Activated T-cell treated with anti-CD3 and anti-CD28 coated beads for 1 hour (primary cell): ENCODE data around the gene AMIGO1.
A peak's percentile ranks its signal among the peaks of the same experiment; 100 is the strongest.
"Not testable (repeated sequence)": the region's sequence is repeated elsewhere in the genome, so short reads cannot be mapped to it uniquely, and the experiment has no call there.

ENCODE experiments used
- DNase-seq: peaks from one replicate; pipeline ENCODE4 v3.0.0-alpha.2; 2020; ENCODE audit warnings: low read depth

The AMIGO1 gene

DNA sequence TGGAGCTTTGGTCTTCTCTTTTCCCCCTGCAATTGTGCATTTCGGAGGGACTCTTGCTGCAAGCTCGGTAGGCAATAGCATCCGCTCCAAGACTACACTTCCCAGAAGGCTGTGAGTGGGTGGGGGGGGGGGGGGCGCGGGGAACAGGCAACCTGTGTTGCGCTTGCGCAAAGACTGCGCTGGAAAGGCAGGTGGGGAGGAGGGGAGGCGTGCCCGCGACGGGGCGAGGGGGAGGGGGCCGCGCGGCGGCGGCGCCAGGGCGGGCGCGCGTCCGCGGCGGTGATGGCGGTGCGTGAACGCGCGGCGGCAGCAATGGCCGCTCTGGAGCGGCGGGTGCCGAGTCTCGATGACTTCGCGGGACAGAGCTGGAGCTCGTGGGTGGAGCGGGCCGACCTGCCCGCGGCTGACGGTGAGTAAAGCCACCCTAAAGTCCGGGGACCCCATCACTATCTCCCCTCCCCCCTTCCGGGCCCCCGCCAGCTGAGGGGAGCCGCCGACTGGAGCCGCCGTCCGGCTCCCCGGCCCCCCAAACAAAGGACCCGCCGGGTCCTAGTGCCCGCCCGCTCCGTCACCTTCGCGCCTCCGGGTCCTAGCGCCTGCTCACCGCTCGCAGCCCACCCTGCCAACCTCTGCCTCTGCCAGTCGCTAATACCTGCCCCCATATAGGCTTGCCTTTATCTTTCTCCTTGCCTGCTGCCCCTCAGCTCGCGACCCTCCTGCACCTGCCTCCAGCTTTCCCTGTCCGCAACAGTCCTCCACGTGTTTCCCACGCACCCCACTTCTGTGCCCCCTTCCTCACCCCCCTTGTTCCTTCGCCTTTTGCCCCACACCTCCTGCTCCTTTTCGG, 25.6 kb downstream of the AMIGO1 start, which contains the start of gene ATXN7L2:
Gene ATXN7L2 (plus strand): TSS at position 234 of the 847 bp plus-strand sequence. CDS start 49 bp downstream, at position 283.
- peak; percentile 86 for DNase-seq

DNA sequence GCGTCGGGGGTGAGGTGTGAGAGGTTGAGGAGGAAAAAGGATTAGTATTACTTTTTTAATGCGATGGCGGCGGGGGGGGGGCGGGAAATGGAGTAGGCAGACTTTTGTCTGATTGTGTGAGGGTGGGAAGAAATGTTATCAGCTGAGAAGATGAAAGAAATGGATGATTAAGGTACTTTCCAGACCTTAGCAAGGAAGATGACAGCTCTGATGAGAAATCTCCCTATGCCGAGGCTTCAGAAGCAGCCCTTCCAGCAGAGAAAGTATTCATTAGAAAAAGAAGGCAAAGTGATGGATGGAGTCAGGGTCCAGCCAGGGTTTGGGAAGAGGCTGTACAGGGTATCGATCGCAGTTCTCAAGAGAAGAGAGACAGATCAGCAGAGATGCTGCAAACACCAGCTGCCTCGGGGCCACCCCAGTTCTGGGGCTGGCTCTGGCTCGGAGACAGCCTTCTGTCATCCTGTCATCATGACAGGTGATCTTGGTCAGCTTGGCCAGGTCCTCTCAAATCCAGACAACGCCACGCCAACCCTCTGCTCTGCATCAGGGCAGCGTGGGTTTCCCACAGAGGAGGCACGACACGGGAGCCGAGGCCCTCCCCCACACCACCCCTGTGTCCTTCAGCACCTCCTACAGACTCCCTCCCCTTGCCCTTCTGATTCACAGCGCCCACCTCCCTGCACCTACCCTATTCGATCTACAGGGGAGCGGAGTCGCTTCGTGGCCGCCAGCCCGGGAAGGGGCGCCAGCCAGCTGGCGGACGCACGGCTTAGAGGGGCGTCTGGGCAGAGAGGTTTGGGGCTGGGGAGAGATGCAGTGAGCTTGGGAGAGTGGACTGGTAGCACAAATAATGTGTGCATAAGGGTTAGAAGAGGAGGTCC, 26.5 kb downstream of the AMIGO1 start:
- DNase-seq, result no peak

- no peak for DNase-seq
Observed at GRCh38 chr1:109482242-109482641, 27.3 kb downstream of the AMIGO1 start.

- DNase-seq, result no peak
Observed at GRCh38 chr1:109481646-109482045, 27.9 kb downstream of the AMIGO1 start.

DNA sequence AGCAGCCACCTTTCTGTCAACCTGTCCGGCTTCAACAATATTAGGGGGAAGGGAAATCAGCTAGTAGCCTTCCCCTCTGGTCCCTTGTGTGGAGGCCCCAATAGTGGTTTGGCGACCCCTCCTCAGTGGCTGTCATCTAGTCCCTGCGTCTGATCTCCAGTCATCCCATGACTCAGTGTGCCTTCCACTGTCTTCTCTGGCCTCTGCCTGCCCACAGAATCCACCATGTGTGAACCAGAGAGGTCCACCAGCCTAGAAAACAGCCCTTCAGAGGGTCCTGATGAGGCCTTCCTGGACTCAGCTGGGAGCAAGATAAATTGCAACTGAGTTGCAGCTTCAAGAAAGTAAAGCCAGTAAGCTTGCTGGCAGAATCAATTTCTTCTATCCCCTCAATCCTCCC, 29.6 kb downstream of the AMIGO1 start:
- no peak for DNase-seq

DNA sequence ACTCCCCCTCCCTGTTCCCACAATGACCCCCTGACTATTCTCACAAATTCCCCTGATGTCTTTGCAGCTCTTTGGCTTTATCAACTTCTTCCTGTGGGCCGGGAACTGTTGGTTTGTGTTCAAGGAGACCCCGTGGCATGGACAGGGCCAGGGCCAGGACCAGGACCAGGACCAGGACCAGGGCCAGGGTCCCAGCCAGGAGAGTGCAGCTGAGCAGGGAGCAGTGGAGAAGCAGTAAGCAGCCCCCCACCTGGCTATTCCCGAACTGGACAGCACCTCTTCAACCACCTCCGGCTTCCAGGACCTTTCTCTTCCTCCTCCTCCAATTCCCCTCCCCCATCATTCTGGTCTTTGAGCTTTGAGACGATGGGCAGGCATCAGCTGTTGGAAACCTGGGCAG, 30.2 kb downstream of the AMIGO1 start:
- DNase-seq, result no peak

DNA sequence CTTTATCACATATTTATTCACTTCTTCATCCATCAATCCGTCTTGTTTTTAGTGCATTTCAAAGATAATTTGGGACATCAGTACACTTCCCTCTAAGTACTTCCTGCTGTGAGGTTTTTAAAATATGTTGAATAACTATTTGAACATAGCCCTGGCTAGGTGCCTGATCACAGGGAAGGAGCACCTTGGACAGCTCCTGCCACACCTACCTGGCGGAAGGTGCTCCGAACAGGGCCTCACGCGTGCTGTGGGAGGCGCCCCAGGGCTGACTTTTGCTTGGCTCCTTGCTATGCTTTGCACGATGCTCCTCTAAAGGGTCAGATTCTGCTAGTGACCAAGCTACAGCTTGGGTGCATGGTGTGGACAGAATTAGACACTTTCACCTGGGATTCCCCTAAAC, 30.7 kb downstream of the AMIGO1 start:
- no peak for DNase-seq

- DNase-seq, result no peak
Observed at GRCh38 chr1:109477821-109478220, 31.7 kb downstream of the AMIGO1 start.

- DNase-seq, result no peak
Observed at GRCh38 chr1:109476825-109477224, 32.7 kb downstream of the AMIGO1 start.

DNA sequence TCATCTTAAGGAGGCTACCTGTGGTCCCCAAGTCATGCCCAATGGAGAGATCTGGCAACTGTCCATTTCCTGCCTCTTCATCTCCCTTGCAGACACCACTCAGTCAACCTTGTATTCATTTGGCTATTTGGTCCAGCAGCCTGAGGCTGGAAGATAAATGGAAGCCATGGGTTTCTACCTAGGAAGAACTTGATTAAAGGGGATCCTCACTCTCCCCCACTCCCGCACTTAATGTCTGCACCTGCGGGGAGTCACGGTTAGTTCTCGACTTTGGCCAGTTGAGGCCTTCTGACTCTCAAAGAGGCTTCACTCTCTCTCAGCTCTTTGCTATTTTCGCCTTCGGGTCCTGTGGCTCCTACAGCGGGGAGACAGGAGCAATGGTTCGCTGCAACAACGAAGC, 34.3 kb downstream of the AMIGO1 start:
- no peak for DNase-seq

- DNase-seq, result no peak
Observed at GRCh38 chr1:109474697-109475096, 34.8 kb downstream of the AMIGO1 start.

- not testable (repeated sequence) for DNase-seq
Observed at GRCh38 chr1:109473284-109474057, 36.1 kb downstream of the AMIGO1 start.

- DNase-seq, result no peak
Observed at GRCh38 chr1:109472779-109473178, 36.7 kb downstream of the AMIGO1 start.

DNA sequence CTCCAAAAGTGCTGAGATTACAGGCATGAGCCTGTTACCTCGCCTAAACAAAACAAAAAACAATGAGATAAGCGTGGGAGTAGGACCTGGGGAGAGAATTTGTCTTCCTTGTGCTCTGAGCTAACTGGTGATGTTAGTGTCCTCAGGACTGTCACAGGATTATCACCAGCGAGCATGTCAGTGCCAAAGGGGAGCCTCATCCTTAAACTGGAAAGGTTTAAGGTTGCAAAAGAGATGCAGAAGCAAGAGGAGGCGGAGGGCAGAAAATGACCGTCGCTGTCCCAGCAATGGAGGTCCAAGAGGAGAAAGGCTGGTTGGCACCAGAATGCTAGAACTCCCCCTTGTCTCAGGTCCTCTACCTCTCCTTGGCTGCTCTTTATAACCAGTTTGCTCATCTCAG, 39.3 kb downstream of the AMIGO1 start:
- no peak for DNase-seq

- DNase-seq, result no peak
Observed at GRCh38 chr1:109468903-109469302, 40.6 kb downstream of the AMIGO1 start.

GRCh38 chr1:109468061-109468460, 41.5 kb downstream of the AMIGO1 start:
- no peak for DNase-seq

- no peak for DNase-seq
Observed at GRCh38 chr1:109467301-109467777, 42.2 kb downstream of the AMIGO1 start.

DNA sequence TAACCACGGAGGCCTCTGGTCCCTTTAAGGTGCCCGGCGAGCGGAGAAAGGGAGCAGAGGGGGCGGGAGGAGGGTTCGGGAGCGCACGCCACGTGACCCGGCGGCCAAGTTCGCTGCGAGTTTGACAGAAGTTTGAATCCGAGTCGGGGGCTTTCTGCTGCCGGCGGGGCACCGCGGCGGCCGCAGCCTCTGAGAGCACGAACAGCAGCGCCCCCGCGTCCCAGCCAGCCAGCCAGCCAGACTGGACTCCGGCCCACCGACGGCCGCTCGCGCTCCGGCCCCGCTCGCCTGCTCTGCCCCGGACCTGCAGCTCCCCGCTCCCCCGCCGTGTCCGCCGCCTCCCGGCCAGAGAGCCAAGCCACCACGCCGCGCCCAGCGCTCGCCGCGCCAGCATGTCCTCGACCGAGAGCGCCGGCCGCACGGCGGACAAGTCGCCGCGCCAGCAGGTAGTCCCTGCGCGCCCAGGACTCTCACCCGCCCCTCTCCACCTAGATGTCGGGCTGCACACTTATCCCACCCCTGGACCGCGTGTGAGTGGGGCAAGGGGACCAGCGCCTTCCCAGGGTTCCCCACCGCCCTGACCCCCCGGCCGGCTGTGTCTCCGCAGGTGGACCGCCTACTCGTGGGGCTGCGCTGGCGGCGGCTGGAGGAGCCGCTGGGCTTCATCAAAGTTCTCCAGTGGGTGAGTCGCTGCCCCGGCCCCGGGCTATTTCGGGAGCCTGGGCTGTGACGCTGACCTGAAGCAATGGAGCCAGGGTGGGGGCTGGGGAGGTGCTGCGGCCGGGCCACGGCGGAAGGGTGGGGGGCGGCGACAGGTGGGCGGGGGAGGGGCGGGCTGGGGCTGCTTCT, 42.9 kb downstream of the AMIGO1 start, which contains the start of gene SYPL2:
Gene SYPL2 (plus strand): TSS at position 95 of the 849 bp plus-strand sequence. CDS start 298 bp downstream, at position 393.
- no peak for DNase-seq

DNA sequence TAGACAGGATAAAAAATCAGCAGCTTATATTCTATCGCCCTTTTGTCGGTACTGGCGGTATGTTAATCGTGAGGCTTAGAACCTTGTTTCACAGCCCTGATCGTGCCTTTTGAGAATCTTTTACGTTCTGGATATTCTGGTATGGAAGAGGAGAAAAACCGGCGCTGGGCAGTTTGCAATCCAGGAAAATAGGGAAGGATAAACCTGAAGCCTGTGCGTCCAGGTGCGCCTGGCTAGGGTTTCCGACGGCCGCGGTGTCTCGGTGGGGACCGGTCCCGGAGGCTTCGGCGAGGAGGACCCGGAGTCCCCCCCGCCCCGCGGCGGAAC, 43.4 kb downstream of the AMIGO1 start:
- DNase-seq, result no peak

DNA sequence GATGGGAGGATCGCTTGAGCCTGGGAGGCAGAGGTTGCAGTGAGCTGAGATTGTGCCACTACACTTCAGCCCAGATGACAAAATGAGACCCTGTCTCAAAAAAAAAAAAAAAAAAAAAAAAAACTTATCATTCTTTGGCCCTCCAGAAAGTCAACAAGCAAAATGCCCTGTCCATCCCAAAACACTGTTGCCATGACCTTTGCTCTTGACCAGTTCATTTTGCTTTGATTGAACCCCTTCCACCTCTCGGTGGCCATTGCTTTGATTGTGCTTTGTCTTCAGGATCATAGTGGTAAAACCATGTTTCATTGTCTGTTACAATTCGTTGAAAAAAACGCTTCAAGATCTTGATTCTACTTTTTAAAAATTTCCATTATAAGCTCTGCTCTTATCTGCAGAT, 51.7 kb downstream of the AMIGO1 start:
- DNase-seq, result no peak

DNA sequence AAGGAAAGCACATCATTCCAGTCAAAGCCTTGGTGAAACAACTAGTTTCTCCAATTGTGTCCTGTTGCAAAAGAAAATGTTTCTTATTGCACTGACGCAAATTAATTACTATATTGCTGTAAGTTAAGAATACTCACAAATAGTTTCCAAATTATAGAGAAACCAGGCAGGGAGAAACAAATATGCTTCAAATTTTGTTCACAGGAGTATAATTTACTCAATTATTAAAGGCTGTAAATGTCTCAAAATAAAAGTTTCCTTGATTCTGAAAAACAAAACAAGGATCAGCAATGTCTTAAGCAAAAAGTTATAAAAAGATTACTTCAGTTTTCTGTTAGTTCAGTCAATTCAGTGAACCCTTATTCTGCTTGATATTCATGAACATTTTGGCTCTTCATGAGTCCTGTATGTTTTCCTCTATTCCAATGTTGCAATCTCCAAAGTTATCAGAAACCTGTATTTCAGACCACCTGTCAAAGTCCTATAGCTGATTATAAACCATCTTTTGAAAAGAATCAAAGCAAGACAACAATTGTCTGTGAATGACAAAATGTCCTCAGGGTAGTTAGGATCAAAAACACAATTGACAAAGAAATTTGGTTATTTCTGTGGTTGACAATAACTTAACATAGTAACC, 54.9 kb downstream of the AMIGO1 start:
- DNase-seq, result no peak
